Activated CD8-positive, alpha-beta memory T cell treated with anti-CD3 and anti-CD28 coated beads, Interleukin-2, amount 50 U/mL, for 24 hours (primary cell): ENCODE data around the gene ACP5.

Experiments
- DNase-seq: peaks from one replicate; pipeline ENCODE4 v3.0.0-alpha.2; 2020; ENCODE audit errors: extremely low read depth

Gene ACP5

GRCh38 chr19:11547929-11548700 is 29.3 kb downstream of the ACP5 start:
- no peak for DNase-seq

DNA sequence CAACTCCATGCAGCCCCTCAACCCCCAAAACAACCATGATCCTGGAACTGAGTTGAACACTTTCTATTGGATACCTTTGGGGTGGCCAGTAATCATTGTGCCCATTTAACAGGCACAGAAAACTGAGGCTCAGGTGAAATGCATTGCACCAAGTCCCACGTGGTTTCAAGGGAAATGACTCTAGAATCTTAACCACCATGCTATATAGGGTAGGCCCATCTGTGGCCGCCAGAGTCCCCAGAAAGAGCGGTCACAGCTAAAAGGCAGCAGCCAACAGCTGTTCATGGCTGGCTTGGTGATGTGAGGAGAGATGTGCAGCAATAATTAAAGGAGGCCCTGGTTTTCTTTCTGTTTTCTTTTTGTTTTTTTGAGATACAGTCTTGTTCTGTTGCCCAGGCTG is 36.2 kb downstream of the ACP5 start:
- no peak for DNase-seq

GRCh38 chr19:11540645-11541044 is 36.8 kb downstream of the ACP5 start:
- DNase-seq, result no peak

GRCh38 chr19:11539495-11540365 is 37.7 kb downstream of the ACP5 start:
- DNase-seq, result no peak

GRCh38 chr19:11538232-11539036 is 39.0 kb downstream of the ACP5 start, which contains the start of gene CNN1:
CNN1 (plus strand) TSS chr19:11538851; CDS start chr19:11538928, 77 bp downstream.
- DNase-seq, result no peak

DNA sequence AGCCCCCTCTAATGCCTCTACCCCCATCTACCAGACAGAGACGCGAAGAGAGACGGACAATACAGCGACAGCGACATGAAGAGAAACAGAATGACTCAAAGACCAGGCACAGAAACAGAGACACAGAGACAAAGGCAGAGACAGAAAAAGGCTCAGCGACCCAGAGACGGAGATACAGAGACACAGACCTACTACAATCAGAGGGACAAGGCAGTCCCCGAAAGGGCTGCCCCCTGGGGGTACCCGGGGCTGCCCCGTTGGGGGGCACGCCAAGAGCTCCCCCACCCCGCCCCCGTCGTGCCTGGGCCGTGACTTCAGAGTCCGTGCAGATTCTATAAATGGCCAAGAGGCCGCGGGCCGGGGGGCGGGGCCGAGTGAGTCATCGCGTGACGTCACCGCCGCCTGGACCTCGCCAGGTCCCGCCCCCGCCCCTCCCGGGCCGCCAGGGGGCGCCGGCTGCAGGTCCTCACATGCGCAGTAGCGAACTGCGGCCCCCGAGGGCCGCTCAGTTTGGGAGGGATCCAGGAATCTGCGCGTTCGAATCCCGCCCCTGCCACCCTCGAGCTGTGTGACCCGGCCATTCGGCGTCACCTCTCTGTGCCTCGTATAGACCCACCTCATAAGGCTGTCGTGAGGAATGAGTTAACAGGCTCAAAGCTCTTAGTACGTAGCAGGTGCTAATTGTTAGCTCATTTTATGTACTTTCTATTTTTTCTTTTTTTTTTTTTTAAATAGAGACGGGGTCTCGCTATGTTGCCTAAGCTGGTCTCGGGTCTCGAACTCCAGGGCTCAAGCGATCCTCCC is 41.5 kb downstream of the ACP5 start:
- DNase-seq, result peak; percentile 61

GRCh38 chr19:11534948-11535347 is 42.5 kb downstream of the ACP5 start:
- no peak for DNase-seq

DNA sequence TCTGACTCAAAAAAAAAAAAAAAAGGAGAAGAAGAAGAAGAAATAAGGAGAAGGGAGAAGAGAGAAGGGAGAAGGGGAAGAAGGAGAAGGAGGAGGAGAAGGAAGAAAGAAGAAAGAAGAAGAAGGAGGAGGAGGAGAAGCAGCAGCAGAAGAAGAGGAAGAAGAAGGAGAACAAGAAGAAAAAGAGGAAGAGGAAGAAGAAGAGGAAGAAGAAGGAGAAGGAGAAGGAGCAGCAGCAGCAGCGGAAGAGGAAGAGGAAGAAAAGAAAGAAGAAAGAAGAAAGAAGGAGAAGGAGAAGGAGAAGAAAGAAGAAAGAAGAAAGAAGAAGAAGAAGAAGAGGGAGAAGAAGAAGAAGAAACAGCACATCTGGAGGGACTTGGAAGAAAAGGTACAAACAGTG is 42.9 kb downstream of the ACP5 start:
- DNase-seq, result no peak

GRCh38 chr19:11530432-11530831 is 47.0 kb downstream of the ACP5 start:
- DNase-seq, result no peak

DNA sequence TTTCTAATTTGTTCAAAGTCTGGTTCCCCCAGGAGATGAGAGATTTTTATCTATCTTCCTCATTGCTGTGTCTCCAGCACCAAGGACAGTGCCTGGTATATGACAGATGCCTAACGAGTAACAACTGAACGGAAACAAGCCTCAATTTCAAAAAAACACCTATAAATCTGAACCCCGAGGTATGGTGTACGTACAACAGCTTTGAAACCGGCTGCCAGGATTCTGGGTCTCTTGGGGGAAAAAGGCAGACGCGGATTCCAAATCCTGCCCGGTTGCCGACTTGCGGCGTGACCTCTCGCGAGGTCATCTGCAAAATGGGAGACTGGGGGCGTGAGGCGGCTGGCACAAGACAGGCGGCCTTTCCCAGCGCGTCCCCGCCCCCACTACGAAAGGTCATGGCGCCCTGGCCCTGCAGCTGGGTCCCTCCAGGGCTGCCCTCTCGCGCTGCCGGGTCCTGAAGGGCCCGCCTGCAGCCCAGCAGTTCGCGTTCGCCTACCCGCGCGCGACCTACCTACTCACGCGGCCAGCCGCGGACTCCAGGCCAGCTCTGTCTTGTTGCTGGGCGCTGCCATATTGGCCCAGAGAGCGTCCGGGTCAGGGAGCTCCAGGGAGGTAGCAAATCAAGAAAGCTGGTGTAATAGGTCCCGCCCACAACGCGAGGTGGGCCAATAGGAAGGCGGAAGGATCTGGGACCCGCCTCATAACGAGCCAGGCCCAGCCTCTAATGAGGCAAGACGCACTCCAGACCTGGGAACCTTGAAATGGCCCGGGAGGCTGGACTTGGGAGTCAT is 48.7 kb downstream of the ACP5 start, which contains the start of gene ECSIT:
ECSIT (minus strand) TSS at position 584 of the 791 bp plus-strand sequence. CDS start 9,964 bp downstream, outside the sequence.
- DNase-seq, result peak; percentile 75
